GM10266 (cell line): ENCODE data around the gene ILDR1.

Source experiments
- DNase-seq: peaks from one replicate; pipeline ENCODE4 v3.0.0; 2012; ENCODE audit errors: extremely low spot score
- TF ChIP-seq, protein P1 (sequence below): IDR thresholded peaks from 2 replicates; pipeline ENCODE4 v1.5.1; 2012; ENCODE audit warnings: mild to moderate bottlenecking, low read depth; ENCODE audit not compliant: control insufficient read depth, insufficient read depth; ENCODE audit errors: missing control alignments

Gene ILDR1

GRCh38 chr3:122004991-122005565 is 17.0 kb downstream of the ILDR1 start:
- TF ChIP-seq, protein P1, sequence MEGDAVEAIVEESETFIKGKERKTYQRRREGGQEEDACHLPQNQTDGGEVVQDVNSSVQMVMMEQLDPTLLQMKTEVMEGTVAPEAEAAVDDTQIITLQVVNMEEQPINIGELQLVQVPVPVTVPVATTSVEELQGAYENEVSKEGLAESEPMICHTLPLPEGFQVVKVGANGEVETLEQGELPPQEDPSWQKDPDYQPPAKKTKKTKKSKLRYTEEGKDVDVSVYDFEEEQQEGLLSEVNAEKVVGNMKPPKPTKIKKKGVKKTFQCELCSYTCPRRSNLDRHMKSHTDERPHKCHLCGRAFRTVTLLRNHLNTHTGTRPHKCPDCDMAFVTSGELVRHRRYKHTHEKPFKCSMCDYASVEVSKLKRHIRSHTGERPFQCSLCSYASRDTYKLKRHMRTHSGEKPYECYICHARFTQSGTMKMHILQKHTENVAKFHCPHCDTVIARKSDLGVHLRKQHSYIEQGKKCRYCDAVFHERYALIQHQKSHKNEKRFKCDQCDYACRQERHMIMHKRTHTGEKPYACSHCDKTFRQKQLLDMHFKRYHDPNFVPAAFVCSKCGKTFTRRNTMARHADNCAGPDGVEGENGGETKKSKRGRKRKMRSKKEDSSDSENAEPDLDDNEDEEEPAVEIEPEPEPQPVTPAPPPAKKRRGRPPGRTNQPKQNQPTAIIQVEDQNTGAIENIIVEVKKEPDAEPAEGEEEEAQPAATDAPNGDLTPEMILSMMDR = no peak
- DNase-seq = peak; percentile 59

DNA sequence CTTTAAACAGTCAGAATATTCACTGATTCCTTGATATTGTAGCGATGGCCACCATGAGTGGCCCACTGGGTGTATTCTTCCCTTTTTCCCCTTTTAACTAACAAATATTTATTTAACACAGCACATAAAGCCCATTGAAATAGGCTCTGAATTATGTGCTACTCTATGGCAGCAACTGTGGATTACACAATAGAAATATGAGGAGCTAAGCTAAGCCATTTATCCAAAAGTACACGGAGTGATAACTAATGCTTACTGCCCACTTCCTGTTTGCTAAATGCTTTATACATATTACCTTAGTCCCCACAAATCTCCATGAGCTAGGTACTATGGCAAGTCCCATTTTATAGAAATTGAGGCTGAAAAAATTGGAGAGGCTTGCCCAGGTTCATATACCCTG is 17.9 kb downstream of the ILDR1 start:
- no peak for DNase-seq
- TF ChIP-seq, protein P1 = no peak

- DNase-seq = no peak
- TF ChIP-seq, protein P1 = no peak
Observed at GRCh38 chr3:122003606-122004005, 18.4 kb downstream of the ILDR1 start.

GRCh38 chr3:122003112-122003511 is 18.9 kb downstream of the ILDR1 start:
- TF ChIP-seq, protein P1 = no peak
- DNase-seq = no peak

DNA sequence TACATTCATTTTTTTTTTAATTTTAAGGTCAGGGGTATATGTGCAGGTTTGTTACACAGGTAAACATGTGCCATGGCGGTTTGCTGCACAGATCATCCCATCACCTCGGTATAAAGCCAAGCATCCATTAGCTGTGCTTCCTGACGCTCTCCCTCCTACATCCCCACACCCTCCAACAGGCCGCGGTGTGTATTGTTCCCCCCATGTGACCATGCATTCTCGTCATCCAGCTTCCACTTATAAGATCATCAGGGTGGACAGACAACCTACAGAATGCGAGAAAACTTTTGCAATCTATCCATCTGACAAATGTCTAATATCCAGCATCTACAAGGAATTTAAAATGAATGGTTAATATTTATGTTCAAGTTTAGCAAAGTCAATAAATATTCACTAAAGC is 19.4 kb downstream of the ILDR1 start:
- DNase-seq = no peak
- TF ChIP-seq, protein P1 = no peak

DNA sequence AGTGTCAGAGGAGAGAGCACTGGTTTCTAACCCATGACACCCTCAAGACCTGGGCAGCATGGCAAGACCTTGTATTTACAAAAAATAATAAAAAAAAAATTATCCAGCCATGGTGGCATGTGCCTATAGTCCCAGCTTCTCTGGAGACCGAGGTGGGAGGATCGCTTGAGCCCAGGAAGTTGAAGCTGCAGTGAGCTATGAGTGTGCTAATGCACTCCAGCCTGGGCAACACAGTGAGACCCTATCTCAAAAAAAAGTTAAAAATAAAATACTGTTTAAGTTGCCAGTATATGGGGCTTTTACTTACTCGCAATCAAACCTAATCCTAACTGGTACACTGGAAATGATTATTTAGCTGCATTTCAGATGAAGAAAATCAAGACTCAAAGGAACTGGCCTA is 20.2 kb downstream of the ILDR1 start:
- no peak for DNase-seq
- TF ChIP-seq, protein P1 = no peak

DNA sequence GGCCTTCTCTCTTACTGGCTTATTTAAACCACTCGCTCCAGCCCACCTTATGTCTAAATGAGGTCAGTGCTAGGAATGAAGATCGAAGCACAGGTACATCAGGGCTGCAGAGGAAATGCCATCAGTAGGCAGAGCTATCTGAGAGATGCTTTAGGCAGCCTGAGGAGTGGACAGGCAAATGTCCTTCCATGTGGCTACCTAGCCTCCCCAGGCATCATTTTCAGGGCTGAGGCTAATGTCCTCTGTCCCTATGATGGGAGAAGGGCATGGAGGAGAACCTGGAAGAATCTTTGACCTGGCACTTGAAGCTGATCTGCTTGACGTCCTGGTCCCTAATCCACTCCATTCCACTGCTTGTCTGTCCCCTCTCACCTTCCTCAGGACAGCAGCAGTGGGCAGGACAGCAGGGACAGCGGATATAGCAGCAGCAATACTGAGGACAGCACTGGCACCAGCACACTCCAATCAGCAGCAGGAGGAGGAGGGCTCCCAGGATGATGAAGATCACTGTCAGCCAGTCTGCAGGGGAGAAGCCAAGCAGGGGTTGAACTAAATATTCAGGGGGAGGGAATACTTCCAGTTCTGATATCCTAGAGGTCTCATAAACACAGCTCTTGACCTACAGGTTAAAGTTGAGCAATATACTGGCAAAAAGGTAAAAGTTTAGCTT is 21.0 kb downstream of the ILDR1 start:
- no peak for DNase-seq
- TF ChIP-seq, protein P1 = no peak
